GM19240 (cell line): ENCODE results near the gene MAD1L1.
"Not testable (repeated sequence)": the region's sequence is repeated elsewhere in the genome, so short reads cannot be mapped to it uniquely, and the experiment has no call there.

ENCODE experiments used
- DNase-seq: peaks from one replicate; pipeline ENCODE4 v3.0.0; 2011; ENCODE audit warnings: low spot score; ENCODE audit not compliant: insufficient read length

MAD1L1 gene

GRCh38 chr7:2005786-2006185 is 227.0 kb downstream of the MAD1L1 start:
- DNase-seq = no peak

GRCh38 chr7:2004841-2005725 is 227.7 kb downstream of the MAD1L1 start:
- DNase-seq = no peak

- DNase-seq = no peak
These were observed 228.6 kb downstream of the MAD1L1 start for GRCh38 chr7:2003931-2004812.

GRCh38 chr7:2003451-2003930 is 229.3 kb downstream of the MAD1L1 start:
- DNase-seq = no peak

- DNase-seq = no peak
These were observed 229.9 kb downstream of the MAD1L1 start for GRCh38 chr7:2002561-2003450.

- no peak for DNase-seq
These were observed 230.9 kb downstream of the MAD1L1 start for GRCh38 chr7:2001601-2002442.

- DNase-seq = no peak
These were observed 231.9 kb downstream of the MAD1L1 start for GRCh38 chr7:2000746-2001321.

- no peak for DNase-seq
These were observed 232.5 kb downstream of the MAD1L1 start for GRCh38 chr7:2000153-2000687.

GRCh38 chr7:1999278-1999984 is 233.3 kb downstream of the MAD1L1 start:
- DNase-seq = no peak

GRCh38 chr7:1998146-1998545 is 234.6 kb downstream of the MAD1L1 start:
- DNase-seq = no peak

GRCh38 chr7:1997537-1998076 is 235.1 kb downstream of the MAD1L1 start:
- DNase-seq = no peak

GRCh38 chr7:1996816-1997215 is 235.9 kb downstream of the MAD1L1 start:
- DNase-seq = no peak

GRCh38 chr7:1995911-1996420 is 236.8 kb downstream of the MAD1L1 start:
- DNase-seq = not testable (repeated sequence)

GRCh38 chr7:1995426-1995825 is 237.3 kb downstream of the MAD1L1 start:
- DNase-seq = no peak

- DNase-seq = no peak
These were observed 237.8 kb downstream of the MAD1L1 start for GRCh38 chr7:1994931-1995330.

- no peak for DNase-seq
These were observed 238.7 kb downstream of the MAD1L1 start for GRCh38 chr7:1993776-1994740.

- no peak for DNase-seq
These were observed 239.6 kb downstream of the MAD1L1 start for GRCh38 chr7:1993031-1993695.
